KBM-7 (cell line): ENCODE measurements around the gene KMT5C.

Experiments used
- DNase-seq: peaks from one replicate; pipeline ENCODE4 v3.0.0-alpha.2; 2015
- in situ Hi-C: fragments of 300-500 bp; cut with MboI; formaldehyde crosslinking; loops from 2 replicates; pipeline ENCODE4 v1.14.3; 2020; ENCODE audit warnings: low sequenced_read_pairs, low pct_unique_long_range_greater_than_20kb, mixed read lengths

Gene KMT5C

GRCh38 chr19:55382013-55382412 lies 42.3 kb downstream of the KMT5C start:
- in situ Hi-C loops = no loop called here
- DNase-seq = no peak

DNA sequence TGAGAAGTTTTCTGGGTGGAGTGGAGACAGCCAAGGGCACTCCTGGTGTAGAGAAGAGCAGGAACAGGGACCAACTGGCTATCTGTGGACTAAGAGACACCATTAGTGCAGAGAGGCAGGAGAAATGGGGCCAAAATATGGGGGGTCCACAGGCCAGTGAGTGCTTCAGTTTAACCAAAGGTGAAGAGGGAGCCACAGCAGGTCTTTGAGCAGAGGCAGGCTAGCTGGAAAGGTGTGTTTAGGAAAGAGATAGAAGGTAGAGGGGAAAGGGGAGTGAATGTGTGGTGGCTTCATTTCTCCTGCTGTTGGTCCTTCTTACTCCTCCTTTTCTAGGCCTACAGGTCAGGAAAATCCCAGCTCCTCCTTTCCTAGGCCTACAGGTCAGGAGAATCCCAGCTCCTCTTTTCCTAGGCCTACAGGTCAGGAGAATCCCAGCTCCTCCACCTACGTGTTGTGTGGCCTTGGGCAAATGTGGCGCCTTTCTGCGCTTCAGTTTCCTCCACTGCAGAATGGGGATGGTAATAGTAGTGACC lies 42.9 kb downstream of the KMT5C start:
- in situ Hi-C loops = no loop called here
- DNase-seq = no peak

GRCh38 chr19:55383279-55384130 lies 43.8 kb downstream of the KMT5C start:
- in situ Hi-C loops = no loop called here
- DNase-seq = no peak

- DNase-seq = no peak
- in situ Hi-C loops = no loop called here
Observed at GRCh38 chr19:55384131-55384919, 44.6 kb downstream of the KMT5C start, which contains the start of gene TMEM238. Gene TMEM238, minus strand, starts transcription at chr19:55384292. Its CDS starts 33 bp downstream, at chr19:55384259.

GRCh38 chr19:55384920-55385723 lies 45.4 kb downstream of the KMT5C start:
- in situ Hi-C loops = no loop called here
- peak; percentile 96 for DNase-seq

GRCh38 chr19:55385724-55386492 lies 46.2 kb downstream of the KMT5C start, which contains the start of gene RPL28:
Gene RPL28, plus strand, starts transcription at chr19:55385932. Its CDS starts 426 bp downstream, at chr19:55386358.
- DNase-seq = peak; percentile 99
- in situ Hi-C loops = no loop called here

- DNase-seq = no peak
- in situ Hi-C loops = no loop called here
Observed at GRCh38 chr19:55386493-55386971, 46.9 kb downstream of the KMT5C start.

DNA sequence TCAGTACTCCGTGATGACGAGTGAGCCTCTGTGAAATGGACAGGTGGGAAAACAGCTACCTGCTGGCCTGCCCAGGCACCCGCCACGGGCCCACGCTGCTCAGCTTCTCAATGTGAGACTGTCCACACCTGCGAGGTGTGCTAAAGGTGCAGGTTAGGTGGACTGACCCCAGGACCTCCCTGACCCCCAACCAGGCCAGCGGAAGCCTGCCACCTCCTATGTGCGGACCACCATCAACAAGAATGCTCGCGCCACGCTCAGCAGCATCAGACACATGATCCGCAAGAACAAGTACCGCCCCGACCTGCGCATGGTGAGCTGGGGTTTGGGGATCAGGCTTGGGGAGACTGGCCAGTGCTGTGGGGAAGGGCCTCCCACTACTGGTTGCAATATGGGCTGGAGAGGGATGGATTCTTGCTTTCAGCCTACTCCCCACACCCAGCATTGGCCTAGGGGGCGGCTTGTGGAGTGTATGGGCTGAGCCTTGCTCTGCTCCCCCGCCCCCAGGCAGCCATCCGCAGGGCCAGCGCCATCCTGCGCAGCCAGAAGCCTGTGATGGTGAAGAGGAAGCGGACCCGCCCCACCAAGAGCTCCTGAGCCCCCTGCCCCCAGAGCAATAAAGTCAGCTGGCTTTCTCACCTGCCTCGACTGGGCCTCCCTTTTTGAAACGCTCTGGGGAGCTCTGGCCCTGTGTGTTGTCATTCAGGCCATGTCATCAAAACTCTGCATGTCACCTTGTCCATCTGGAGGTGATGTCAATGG lies 48.2 kb downstream of the KMT5C start:
- in situ Hi-C loops = no loop called here
- no peak for DNase-seq

GRCh38 chr19:55389386-55390317 lies 50.0 kb downstream of the KMT5C start:
- in situ Hi-C loops = no loop called here
- no peak for DNase-seq

DNA sequence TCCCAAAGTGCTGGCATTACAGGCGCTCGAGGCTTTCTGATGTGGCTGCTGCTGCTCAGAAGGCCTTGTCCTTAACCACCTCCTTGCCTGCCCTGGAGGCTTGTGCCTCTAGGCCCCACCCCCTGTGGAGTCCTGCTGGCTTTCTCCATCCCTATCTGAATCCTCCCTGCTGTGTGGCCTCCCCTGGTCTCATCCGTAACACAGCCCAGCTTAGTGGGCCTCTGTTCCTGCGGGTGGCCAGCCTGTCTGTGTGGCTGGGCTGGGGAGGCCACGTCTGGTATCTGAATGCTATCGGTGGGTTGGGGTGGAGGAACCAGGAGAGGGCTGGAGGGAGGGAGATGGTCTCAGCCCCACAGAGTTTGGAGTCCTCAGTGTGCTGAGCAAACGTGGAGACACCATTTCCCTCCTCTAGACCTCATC lies 50.8 kb downstream of the KMT5C start:
- in situ Hi-C loops = no loop called here
- DNase-seq = no peak

- no peak for DNase-seq
- in situ Hi-C loops = no loop called here
Observed at GRCh38 chr19:55391191-55391670, 51.6 kb downstream of the KMT5C start.

DNA sequence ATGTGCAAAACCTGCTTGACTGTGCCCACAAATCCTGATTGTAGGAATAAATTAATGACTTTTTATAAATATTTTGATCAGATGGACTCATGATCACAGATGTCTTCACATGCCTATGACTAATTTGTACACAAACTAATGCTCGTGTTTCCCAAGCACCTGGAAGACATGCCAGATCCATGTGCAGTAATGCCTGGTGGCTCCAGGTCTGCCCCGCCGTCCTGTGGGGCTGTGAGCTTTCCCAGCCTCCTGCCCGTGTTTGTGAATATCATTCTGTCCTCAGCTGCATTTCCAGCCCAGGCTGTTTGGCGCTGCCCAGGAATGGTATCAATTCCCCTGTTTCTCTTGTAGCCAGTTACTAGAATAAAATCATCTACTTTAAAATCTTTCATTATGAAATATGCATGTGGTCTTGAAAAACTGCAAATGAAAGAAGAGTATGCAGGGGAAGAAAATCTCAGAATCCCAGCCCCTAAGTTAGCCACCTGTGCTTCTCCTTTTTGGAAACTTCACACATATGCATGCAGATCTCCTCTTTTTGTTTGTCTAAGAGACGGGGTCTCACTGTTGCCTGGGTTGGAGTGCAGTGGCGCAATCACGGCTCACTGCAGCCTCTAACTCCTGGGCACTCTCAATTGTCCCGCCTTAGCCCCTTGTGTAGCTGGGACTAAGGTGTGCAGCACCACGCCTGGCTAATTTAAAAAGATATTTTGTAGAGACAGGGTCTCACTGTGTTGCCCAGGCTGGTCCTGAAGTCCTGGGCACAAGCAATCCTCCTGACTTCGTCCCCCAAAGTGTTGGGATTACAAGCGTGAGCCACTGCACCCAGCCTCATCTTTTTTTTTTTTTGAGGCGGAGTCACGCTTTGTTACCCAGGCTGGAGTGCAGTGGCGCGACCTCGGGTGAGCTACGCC lies 52.3 kb downstream of the KMT5C start:
- DNase-seq = no peak
- in situ Hi-C loops = no loop called here

- no peak for DNase-seq
- in situ Hi-C loops = no loop called here
Observed at GRCh38 chr19:55392820-55393761, 53.4 kb downstream of the KMT5C start.
